SK-N-DZ (cell line): ENCODE results near the gene MT3.

Experiments used
- DNase-seq: peaks from one replicate; pipeline ENCODE4 v3.0.0-alpha.2; 2015; ENCODE audit warnings: low spot score

MT3 gene

GRCh38 chr16:56631197-56631596 lies 41.9 kb downstream of the MT3 start:
- DNase-seq, result no peak

GRCh38 chr16:56631832-56632155 lies 42.5 kb downstream of the MT3 start:
- DNase-seq, result no peak

- no peak for DNase-seq
Observed at GRCh38 chr16:56632156-56632847, 43.0 kb downstream of the MT3 start, which contains the start of gene MT1M. Gene MT1M (plus strand): TSS chr16:56632659. CDS start chr16:56632732, 73 bp downstream.

- no peak for DNase-seq
Observed at GRCh38 chr16:56632848-56633365, 43.6 kb downstream of the MT3 start.

GRCh38 chr16:56633535-56633934 lies 44.2 kb downstream of the MT3 start:
- no peak for DNase-seq

- no peak for DNase-seq
Observed at GRCh38 chr16:56634715-56635440, 45.5 kb downstream of the MT3 start.

GRCh38 chr16:56635441-56635967 lies 46.2 kb downstream of the MT3 start:
- no peak for DNase-seq

- no peak for DNase-seq
Observed at GRCh38 chr16:56636616-56637413, 47.5 kb downstream of the MT3 start.

GRCh38 chr16:56637814-56638750 lies 48.8 kb downstream of the MT3 start, which contains the start of gene MT1A:
Gene MT1A (plus strand): TSS chr16:56638666. CDS start chr16:56638739, 73 bp downstream.
- DNase-seq, result no peak

GRCh38 chr16:56639045-56639444 lies 49.7 kb downstream of the MT3 start:
- no peak for DNase-seq

- no peak for DNase-seq
Observed at GRCh38 chr16:56640076-56640475, 50.7 kb downstream of the MT3 start.
